NCI-H1417 (cell line): ENCODE measurements around the gene RBM20.

Source experiments
- DNase-seq, 3 experiments: peaks; one replicate each; lab custom pipeline; 2025; lab: John Stamatoyannopoulos, UW

The RBM20 gene

GRCh38 chr10:110737886-110738634 is 93.9 kb downstream of the RBM20 start:
- no peak for DNase-seq

GRCh38 chr10:110739811-110740271 is 95.7 kb downstream of the RBM20 start:
- DNase-seq, result no peak

GRCh38 chr10:110742801-110743200 is 98.7 kb downstream of the RBM20 start:
- no peak for DNase-seq

DNA sequence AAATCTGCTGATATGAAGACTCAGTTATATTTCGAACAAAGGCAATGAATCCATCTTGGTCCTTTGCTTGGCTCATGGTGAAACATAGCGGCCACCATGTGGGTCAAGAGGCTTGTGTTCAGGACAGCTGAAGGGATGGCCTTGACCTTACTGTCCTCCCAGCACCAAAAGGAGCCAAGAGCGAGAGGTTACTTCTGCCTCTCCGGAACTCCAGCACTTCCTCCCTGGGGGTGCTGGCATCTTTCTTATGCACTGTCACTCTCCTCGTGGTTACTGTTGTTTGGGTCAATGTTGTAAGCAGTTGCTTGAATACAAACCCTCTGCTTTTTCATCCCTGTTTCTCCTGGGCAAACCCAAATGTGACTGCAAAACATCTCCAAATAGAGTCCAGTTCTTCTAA is 100.6 kb downstream of the RBM20 start:
- DNase-seq, result no peak

DNA sequence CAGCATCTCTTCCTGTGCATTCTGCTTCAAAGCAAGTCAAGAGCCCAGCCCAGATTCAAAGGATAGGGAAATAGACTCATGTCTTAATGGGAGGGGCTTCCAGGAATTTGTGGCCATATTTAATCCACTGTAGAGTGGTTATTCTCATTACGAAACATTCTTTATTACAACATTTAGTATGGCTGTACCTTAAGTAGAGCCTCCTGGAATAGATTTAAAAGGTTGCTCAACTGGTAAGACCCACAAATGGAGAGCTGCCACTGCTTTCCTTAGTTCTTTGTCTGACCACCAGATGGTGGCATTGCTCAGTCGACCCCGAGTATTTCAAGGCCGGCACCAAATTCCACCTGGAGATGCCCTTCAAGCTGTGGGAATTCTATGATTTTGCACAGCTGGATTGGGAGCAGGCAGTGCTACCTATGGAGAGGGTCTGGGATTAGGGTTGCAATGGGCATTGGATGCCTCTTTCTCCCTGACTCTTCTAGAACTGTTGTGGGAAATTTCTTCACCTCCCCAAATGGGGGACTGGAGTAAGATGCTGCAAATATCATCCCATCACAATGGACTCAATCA is 102.2 kb downstream of the RBM20 start:
- DNase-seq, result peak; percentile 25 to 71 (median 31)

DNA sequence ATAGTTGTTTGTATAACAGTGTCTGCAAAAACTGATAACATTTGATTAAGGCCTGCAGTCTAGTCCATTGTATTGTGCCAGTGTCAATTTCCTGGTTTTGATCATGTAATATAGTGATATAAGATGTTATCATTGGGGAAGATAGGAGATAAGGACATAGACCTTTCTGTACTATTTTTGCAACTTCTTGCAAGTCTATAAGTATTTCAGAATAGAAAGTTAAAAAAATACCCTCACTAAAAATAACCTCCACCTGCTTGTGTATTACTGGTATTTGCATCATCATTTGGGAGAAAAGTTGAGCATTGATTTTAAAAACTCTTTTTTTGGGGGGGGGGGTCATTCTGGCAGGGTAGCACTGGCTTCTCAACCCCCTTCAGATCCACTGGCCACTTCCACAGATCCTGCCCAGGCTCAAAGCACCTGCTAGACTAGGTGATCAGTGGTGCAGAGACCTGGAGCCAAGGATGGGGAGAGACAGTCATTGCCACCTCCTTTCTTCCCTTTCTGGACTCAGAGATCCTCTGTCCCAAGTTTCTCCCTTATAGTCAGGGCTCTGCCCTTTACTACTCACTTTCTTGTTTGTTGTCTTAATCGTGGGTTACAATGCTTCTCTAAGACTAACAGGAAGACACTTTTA is 103.0 kb downstream of the RBM20 start:
- DNase-seq, result no peak

- DNase-seq, result no peak
Measured at GRCh38 chr10:110747609-110748464, 103.7 kb downstream of the RBM20 start.

DNA sequence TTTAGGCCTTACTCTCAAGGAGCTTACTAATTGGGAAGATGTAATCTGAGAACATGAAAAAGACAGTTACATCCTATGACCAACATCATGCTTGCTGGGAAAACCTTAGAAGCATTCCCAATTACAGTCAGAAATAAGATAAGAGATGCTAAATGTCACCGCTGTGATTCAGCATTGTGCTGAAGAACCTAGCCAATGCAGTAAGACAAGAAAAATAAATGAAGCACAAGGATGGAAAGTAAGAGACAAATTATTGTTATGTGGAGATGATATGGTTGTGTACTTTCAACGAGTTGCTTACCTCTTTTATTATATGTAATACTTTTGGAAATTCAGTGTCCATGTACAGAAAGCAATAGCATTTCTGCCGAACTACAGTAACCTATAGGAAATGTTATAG is 104.8 kb downstream of the RBM20 start:
- no peak for DNase-seq

DNA sequence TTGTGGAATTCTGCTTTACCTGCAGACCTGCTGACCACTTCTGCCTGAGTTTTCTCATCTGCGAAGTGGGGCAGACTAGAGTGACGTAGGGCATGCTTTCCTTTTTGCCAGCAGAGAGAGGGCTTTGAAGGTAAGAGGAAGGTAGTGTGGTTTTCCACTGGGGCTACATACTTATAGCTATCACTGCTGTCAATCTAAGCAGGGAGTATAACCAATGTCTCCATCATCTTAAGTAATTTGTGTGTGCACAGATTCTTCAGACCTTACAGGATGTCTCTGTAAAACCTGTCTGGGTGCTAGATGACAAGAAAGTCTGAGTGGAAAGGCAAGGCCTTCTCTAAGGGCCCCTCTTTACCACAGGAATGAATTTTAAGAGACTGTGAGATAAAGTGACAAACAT is 106.8 kb downstream of the RBM20 start:
- DNase-seq, result no peak

GRCh38 chr10:110751850-110752249 is 107.7 kb downstream of the RBM20 start:
- no peak for DNase-seq

- DNase-seq, result no peak
Measured at GRCh38 chr10:110753462-110753861, 109.3 kb downstream of the RBM20 start.

- DNase-seq, result no peak
Measured at GRCh38 chr10:110754375-110755105, 110.4 kb downstream of the RBM20 start.

- DNase-seq, result no peak
Measured at GRCh38 chr10:110755781-110756180, 111.6 kb downstream of the RBM20 start.

- no peak for DNase-seq
Measured at GRCh38 chr10:110756876-110757275, 112.7 kb downstream of the RBM20 start.

GRCh38 chr10:110757586-110757985 is 113.5 kb downstream of the RBM20 start:
- DNase-seq, result no peak

DNA sequence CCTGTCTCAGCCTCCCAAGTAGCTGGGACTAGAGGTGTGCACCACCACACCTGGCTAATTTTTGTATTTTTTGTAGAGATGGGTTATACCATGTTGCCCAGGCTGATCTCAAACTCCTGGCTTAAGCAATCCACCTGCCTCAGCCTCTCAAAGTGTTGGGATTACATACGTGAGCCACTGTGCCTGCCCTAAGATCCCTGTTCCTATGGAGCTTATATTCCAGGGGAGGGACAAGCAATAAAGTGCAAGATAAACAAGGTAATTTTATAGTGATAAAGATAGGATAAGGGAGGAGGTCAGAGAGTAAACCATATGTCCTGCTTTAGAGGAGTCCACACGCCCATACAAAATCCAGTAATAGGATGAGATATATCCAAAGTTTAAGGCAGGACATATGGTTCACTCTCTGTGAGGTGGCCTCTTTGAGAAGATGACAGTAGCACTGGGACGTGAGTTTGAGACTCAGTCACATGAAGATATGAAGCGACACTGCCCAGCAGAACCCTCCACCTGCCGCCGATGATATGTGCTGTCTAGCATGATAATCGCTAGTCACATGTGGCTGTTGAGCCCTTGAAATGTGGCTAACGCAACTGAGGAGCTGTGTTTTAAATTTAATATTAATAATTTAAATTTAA is 114.1 kb downstream of the RBM20 start:
- DNase-seq, result no peak

DNA sequence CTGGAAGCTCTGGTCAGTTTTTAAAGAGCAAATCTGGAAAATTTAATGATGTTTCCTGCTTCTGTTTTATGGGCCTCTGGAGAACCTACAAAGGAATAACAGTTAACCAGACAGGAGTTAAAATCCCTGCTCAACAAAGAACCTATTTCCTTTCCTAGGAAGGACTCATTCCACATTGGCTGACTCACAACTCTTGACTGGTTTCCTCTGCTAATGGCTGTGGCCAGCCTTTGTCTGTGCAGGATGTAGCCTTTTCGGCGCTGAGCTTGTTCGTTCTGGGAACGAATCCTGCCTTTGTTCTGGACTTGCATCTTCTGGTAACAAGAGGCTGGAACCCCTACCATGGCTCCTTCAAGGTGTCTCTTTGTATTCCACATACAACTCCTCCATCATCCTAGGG is 114.8 kb downstream of the RBM20 start:
- no peak for DNase-seq

DNA sequence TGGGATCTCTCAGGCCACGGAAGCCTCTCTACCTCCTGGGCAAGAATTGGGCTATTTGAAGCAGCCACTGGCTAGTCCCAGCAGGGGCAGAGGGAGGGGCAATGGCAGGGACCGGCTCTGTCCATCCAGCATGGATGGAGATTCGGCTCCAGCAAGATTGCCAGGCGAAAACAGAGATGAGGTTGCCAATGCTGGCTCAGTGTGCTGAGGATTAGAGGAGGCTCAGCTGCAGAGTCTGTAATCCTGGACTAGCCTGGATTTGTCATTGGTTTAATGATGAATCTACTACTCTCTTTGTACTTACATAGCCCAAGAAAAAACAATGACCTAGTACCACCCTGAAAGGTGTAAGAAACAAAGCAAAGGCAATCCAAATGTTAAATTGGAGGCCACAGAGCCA is 115.4 kb downstream of the RBM20 start:
- no peak for DNase-seq

DNA sequence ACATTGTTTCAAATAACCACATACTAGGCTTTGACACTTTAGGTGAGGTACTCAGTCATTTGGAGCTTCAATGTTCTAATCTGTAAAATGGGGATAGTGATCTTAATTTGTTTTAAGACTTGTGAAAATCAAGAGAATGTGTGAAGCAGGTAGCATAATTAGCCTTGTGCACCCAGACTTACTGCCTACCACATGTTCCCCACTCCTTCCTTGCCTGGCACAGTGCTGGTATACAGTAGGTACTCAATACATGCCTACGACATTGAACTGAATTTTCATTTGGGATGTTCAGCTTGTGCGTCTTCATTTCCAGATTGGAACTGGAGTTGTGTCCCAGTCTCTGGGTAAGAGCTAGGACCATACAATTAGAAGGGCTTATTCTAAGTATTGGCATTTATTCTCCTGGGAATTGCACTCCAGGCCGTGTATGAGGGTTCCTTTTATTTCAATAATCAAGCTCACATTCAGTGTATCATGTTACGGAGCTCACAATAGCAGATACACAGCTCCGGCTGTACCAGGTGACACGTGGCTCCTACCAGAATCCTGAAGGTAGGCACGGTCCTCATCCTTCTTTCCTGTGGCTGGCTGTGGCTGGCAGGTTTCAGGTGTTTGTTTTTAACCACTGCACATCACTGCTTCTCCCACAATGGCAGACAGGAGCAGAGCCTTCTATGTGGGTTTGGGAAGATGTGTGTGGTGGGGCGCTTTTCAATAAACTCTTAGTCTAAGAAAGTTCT is 118.1 kb downstream of the RBM20 start:
- DNase-seq, result peak in 2 of 3 experiments; percentile 40 to 76

- DNase-seq, result peak in 1 of 3 experiments; percentile 48
Measured at GRCh38 chr10:110762849-110763211, 118.7 kb downstream of the RBM20 start.
